HG02763 (cell line): Measurements from ENCODE around the gene WDR35.
"Not testable (repeated sequence)": the region's sequence is repeated elsewhere in the genome, so short reads cannot be mapped to it uniquely, and the experiment has no call there.

Experiments used
- ATAC-seq: cut with Tn5 transposase; IDR thresholded peaks from one replicate; pipeline ENCODE4 v1.9.1; 2021; ENCODE audit warnings: mild to moderate bottlenecking, moderate library complexity; ENCODE audit not compliant: unreplicated experiment

The WDR35 gene

GRCh38 chr2:19895535-19895934, 94.4 kb downstream of the WDR35 start:
- no peak for ATAC-seq

GRCh38 chr2:19894134-19894792, 95.6 kb downstream of the WDR35 start:
- ATAC-seq = peak; percentile 18

DNA sequence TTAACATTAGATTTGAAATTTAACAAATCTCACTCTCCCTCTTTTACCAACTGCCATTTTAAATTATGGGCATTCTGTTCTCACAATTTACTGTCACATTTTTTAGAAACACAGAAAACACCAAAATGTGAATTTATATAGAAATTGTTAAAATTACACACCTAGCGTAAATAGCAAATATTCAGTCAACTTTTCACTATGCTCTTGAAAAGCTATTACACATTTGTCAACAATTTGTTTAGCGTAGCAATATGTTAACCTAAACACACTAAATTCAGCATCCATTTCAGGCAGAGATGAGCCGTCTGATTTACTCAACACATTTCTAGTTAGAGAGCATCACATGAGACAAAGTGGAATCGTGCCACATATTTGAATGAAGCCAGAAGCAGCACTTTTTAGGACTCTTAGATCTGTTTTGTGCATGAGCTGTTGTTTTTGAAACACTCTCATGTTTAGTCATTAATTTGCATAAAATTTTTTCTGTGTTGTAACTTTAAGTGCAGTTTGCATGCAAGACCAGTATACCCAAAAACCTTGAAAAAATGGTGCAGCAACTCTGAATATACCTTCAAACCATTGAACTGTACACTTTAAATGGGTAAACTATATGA, 96.3 kb downstream of the WDR35 start:
- ATAC-seq = peak; percentile 78

GRCh38 chr2:19891971-19892370, 97.9 kb downstream of the WDR35 start:
- not testable (repeated sequence) for ATAC-seq

GRCh38 chr2:19890104-19890503, 99.8 kb downstream of the WDR35 start:
- no peak for ATAC-seq

DNA sequence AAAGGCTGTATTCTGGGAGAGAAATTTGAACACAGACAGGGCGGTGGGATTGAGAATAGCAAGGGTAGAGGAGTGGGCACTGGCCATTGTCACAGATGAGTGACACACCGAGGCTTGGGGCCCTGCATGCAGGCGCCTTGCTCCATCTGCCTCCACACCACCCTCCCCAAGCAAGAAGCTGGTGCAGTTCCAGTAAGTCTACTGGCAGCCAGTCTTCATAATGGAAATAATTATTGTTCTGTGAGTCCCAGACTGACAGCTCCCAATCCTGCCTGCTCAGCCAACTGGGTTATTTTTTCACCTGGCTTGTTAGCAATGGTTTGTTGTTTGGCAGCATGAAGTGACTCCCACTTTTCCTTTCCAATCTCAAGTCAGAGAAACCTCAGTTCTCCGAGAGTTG, 101.1 kb downstream of the WDR35 start:
- no peak for ATAC-seq

DNA sequence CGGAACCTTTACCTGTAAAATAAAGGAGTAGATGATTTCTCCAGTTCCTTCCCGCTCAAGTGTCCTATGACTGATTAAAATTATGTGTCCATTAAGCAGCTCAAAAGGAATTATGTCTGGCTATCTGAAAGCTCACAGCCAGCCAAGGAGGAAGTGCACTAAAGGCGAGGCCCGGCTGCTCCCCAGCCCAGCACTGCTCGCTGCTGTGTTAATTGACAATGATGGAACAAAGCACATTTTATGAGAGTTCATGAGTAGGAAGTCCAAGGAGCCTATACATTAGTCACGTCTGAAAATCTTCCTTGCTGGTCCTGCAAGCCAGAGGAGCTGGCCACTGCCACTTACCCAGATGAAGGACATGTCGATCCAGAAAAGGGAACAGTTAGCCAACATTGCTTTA, 102.4 kb downstream of the WDR35 start:
- ATAC-seq = no peak

- no peak for ATAC-seq
Measured at GRCh38 chr2:19886261-19886660, 103.6 kb downstream of the WDR35 start.

DNA sequence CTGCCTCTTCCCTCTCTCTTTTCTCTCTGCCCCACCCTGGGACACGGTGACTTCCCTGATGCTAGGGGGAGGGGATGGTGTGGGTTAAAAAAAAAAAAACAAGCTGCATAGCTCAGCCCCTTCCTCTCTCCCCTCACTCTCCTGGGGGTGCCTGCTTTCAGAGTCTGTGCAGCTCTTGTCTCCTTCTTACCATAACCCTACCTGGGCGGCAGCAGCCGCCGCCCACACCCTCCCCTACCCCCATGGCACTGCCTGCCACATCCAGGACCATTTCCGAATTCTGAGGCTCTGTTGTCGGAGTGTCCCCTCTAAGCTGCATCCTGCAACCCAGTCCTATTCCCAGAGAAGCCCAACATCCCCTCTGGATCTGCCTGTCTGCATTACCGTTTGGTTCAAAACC, 104.1 kb downstream of the WDR35 start:
- no peak for ATAC-seq

- no peak for ATAC-seq
Measured at GRCh38 chr2:19883971-19884720, 105.8 kb downstream of the WDR35 start.

GRCh38 chr2:19883486-19883885, 106.4 kb downstream of the WDR35 start:
- ATAC-seq = no peak

DNA sequence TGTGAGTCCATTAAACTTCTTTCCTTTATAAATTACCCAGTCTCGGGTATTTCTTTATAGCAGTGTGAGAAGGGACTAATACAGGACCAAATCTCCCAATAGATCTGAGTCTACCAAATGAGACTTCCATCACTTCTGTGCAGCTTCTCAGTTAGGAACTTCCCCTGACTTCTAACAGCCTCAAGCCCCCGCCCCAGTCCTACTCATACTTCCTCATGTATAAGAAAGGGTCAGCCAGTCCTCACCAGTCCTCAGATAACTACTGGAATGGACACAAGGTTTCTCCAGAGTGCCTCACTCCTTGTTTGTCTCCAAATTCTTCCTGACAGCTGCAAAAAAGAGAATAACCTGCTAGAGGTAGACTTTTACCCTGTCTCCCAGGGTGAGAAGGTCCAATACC, 107.6 kb downstream of the WDR35 start:
- no peak for ATAC-seq

GRCh38 chr2:19881908-19882265, 108.0 kb downstream of the WDR35 start:
- ATAC-seq = no peak

DNA sequence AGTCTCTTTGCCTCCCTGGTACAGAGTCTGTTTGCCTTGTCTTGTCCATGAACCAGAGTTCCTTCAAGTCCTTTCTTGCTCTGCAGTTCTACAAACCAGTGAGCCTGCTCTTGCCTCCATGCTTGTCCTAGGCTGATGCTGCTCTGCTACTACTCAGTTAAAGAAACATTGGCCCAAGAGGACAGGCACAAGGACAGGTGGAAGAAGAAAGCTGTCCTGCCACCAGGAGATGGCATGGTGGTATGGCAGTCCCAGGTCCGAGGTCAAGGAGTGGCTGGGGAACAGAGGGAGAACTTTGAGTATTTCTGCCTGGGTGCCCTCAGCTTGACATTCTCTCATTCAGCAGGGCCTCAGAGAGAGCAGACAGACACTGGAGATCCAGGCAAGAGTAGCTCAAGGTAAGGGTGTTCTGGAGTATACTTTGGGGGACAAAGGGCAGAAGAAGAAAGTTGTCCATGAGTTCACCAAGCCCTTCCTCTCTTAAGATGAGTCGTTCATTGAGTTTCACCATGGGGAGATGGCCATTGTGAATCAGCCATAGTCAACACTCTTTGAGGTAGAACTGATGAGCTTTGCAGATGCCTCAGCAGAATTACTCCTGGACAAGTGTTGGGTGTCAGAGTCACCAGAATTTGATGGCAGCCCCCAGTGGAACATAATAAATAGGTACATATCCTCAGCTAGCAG, 108.5 kb downstream of the WDR35 start:
- no peak for ATAC-seq

DNA sequence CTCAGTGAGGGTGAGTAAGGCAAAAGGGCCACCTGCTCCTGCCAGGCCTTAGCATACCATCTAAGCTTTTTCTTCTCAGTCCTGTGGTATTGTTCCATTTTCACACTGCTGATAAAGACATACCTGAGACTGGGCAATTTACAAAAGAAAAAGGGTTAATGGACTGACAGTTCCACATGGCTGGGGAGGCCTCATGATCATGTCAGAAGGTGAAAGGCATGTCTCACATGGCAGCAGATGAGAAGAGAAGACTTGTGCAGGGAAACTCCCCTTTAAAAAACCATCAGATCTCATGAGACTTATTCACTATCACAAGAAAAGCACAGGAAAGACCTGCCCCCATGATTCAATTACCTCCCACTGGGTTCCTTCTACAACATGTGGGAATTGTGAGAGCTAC, 109.7 kb downstream of the WDR35 start:
- ATAC-seq = not testable (repeated sequence)

GRCh38 chr2:19879120-19879519, 110.8 kb downstream of the WDR35 start:
- no peak for ATAC-seq

DNA sequence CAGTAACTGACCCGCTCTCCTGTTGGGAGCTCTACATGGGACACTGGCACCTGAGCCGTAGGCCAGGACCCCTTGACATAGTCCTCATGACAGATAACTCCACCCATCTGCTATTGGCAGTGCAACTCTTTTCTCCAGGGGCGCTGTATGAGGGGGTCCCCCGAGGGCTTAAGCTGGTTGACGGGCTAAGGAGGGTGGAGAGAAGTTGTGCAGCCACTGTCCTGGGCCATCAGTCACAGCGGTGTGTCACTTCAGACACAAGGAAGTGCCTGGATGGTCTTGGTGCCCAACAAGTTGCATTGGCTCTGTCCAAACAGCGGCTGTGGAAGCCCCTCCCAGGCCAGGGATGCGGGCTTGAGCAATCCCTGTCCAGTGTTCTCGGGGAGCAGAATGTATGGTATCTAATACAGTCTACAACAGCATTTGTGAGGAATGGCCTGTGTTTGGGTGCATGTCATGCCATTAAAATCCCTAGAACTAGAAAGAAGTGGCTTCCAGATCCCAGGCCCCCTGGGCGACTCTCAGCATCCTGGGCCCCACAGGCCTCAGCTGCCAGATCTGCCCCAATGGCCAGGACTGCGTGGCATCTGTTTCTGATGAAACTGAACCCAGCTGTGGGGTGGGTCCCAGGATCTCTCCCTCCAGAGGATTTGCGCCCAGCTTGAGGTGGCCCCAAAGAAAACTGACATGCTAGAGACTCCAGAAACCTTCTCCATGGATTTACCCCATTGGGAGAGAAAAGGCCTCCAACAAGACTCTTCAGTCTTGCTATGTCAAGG, 111.4 kb downstream of the WDR35 start:
- no peak for ATAC-seq

DNA sequence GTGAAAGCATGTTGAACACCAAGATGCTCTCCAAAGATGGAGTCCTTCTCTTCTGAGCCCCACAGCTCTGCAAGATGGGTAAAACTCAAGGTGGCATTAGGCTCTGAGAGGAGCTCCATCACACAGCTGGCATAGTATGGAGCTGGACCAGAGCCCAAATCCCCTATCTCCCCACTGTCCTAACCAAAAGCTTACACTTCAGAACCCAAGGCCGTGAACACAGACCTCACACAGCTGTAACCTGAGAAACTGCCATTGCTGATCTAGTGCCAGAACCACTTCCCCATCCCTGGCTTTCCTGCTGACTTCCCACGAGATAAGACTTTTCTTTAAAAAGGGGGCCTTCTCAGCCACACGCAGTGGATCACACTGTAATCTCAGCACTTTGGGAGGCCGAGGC, 113.2 kb downstream of the WDR35 start:
- ATAC-seq = no peak

GRCh38 chr2:19875280-19875679, 114.6 kb downstream of the WDR35 start:
- ATAC-seq = no peak

DNA sequence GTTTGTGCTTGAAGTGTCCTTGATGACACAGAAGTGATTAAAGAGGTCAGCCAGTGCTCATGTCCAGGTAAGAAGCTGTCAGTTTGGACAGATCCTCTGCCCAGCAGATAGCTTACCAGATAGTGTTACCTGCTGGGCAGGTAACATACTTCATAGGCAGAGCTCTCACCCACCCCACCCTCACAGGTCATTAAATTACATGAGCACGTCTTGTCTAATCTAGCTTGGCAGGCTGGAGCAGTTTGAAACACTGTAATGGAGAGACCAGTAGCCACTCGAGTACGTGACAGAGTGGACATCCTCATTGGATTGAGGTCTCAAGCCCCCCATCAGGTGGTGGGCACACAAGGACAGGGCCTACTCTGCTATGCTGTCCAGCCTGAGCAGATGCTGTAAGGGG, 115.2 kb downstream of the WDR35 start:
- ATAC-seq = no peak

GRCh38 chr2:19873014-19873413, 116.9 kb downstream of the WDR35 start:
- ATAC-seq = no peak
